Naive thymus-derived CD8-positive, alpha-beta T cell (primary cell): Measurements from ENCODE around the gene RRP1. TPM values are rescaled to one million over a fixed set of nuclear protein-coding genes. Genes with fewer than 3 reads are reported as not detected.

ENCODE experiments used
- ATAC-seq, 2 donors: fragments of 150-1000 bp; cut with Tn5 transposase in 1 of 2; sonication (Bioruptor Pico), chemical (Tn5 transposase) in 1 of 2; 1 replicate in 1 of 2; 2 replicates in 1 of 2; pipeline ENCODE4 v1.10.0; 2021; ENCODE audit warnings: mild to moderate bottlenecking in 2 of 2, moderate library complexity in 2 of 2
- POLR2A ChIA-PET: fragments of 350-600 bp; sonication (Branson Sonifier 250); formaldehyde crosslinking; loops from one replicate; lab custom pipeline; 2021; ENCODE audit warnings: antibody characterized with exemption; lab: Charles Lee
- DNase-seq, 10 donors: peaks; one replicate each; pipeline versions ENCODE4 v3.0.0 to v3.0.0-alpha.2; 2020 to 2022
- H3K27ac Mint-ChIP-seq, 10 donors: one replicate each; pipeline ENCODE4 v1.8.0; 2020 to 2022; ENCODE audit warnings: mild to moderate bottlenecking in 10 of 10, mixed read lengths in 10 of 10, moderate library complexity in 4 of 10, inconsistent platforms in 1 of 10
- H3K27me3 Mint-ChIP-seq, 5 donors: one replicate each; pipeline ENCODE4 v1.8.0; 2021 to 2022; ENCODE audit warnings: mixed read lengths in 5 of 5
- H3K36me3 Mint-ChIP-seq, 3 donors: one replicate each; pipeline ENCODE4 v1.8.0; 2020 to 2022; ENCODE audit warnings: mixed read lengths in 3 of 3, mild to moderate bottlenecking in 2 of 3, inconsistent platforms in 1 of 3
- H3K4me1 Mint-ChIP-seq, 4 donors: one replicate each; pipeline ENCODE4 v1.8.0; 2021 to 2022; ENCODE audit warnings: mixed read lengths in 4 of 4
- H3K4me3 Mint-ChIP-seq, 10 donors: one replicate each; pipeline ENCODE4 v1.8.0; 2020 to 2022; ENCODE audit warnings: mild to moderate bottlenecking in 10 of 10, mixed read lengths in 10 of 10, moderate library complexity in 6 of 10, inconsistent platforms in 1 of 10
- H3K9me3 Mint-ChIP-seq, 9 donors: one replicate each; pipeline ENCODE4 v1.8.0; 2020 to 2022; ENCODE audit warnings: mixed read lengths in 9 of 9, mild to moderate bottlenecking in 3 of 9, inconsistent platforms in 1 of 9, moderate library complexity in 1 of 9
- polyA plus RNA-seq, 3 donors: library from polyadenylated mRNA; unstranded; fragments of 300-500 nt; fragmentation: Illumina TruSeq; gene quantifications; one replicate each; pipeline ENCODE4 v1.2.3, GENCODE V29; 2021
- total RNA-seq, 8 experiments: library from RNA in 2 of 8; stranded (reverse) in 2 of 8; gene quantifications; one replicate each; pipeline ENCODE4 v1.2.3 and lab custom pipeline; 2021 to 2026

Gene RRP1
- total and polyA plus RNA-seq, 5 experiments from 2014 or later, result 12.3 to 28.3 (median 23.5) TPM

- H3K27ac Mint-ChIP-seq, result no peak overlapping the region
- H3K36me3 Mint-ChIP-seq, result peaks cover 0 to 8% (median 5%) of the 10 kb centered on the region in 3 donors
- H3K9me3 Mint-ChIP-seq, result no peaks in the 10 kb centered on the region
- DNase-seq (no peak), ATAC-seq (no peak)
- no peaks in the 10 kb centered on the region for H3K27me3 Mint-ChIP-seq
- POLR2A ChIA-PET, result no interaction called here
- H3K4me3 Mint-ChIP-seq, result no peak overlapping the region
- no peaks in the 10 kb centered on the region for H3K4me1 Mint-ChIP-seq
Observed at GRCh38 chr21:43762303-43763128, 26.9 kb upstream of the RRP1 start.

- peak overlapping the region in 1 of 10 donors; percentile 59 for H3K27ac Mint-ChIP-seq
- no peaks in the 10 kb centered on the region for H3K27me3 Mint-ChIP-seq
- H3K4me3 Mint-ChIP-seq, result no peak overlapping the region
- DNase-seq (no peak), ATAC-seq (no peak)
- POLR2A ChIA-PET, result no interaction called here
- H3K9me3 Mint-ChIP-seq, result no peaks in the 10 kb centered on the region
- no peaks in the 10 kb centered on the region for H3K4me1 Mint-ChIP-seq
- H3K36me3 Mint-ChIP-seq, result peaks cover 0 to 7% (median 5%) of the 10 kb centered on the region in 3 donors
Observed at GRCh38 chr21:43763901-43764523, 25.4 kb upstream of the RRP1 start.

- POLR2A ChIA-PET, result no interaction called here
- Mint-ChIP-seq H3K4me3 (no peak overlapping the region), H3K27ac (no peak overlapping the region), H3K9me3 (no peaks in the 10 kb centered on the region), H3K27me3 (no peaks in the 10 kb centered on the region), H3K36me3 (peaks cover 0 to 5% (median 4%) of the 10 kb centered on the region in 3 donors), H3K4me1 (no peaks in the 10 kb centered on the region)
- DNase-seq, result no peak
- ATAC-seq, result no peak
Observed at GRCh38 chr21:43764576-43765495, 24.5 kb upstream of the RRP1 start.

- POLR2A ChIA-PET, result no interaction called here
- DNase-seq (no peak), ATAC-seq (no peak)
- H3K9me3 Mint-ChIP-seq, result no peaks in the 10 kb centered on the region
- no peaks in the 10 kb centered on the region for H3K27me3 Mint-ChIP-seq
- H3K4me1 Mint-ChIP-seq, result peaks cover 4 to 7% (median 5%) of the 10 kb centered on the region in 4 donors
- H3K4me3 Mint-ChIP-seq, result no peak overlapping the region
- peaks cover 0 to 9% (median 5%) of the 10 kb centered on the region in 3 donors for H3K36me3 Mint-ChIP-seq
- H3K27ac Mint-ChIP-seq, result no peak overlapping the region
Observed at GRCh38 chr21:43766734-43767497, 22.5 kb upstream of the RRP1 start.

GRCh38 chr21:43767498-43767983 is 21.8 kb upstream of the RRP1 start:
- Mint-ChIP-seq H3K36me3 (peaks cover 0 to 11% (median 5%) of the 10 kb centered on the region in 3 donors), H3K9me3 (no peaks in the 10 kb centered on the region), H3K27me3 (no peaks in the 10 kb centered on the region), H3K4me1 (peaks cover 4 to 7% (median 5%) of the 10 kb centered on the region in 4 donors), H3K4me3 (no peak overlapping the region), H3K27ac (no peak overlapping the region)
- DNase-seq (no peak), ATAC-seq (no peak)
- POLR2A ChIA-PET, result no interaction called here

GRCh38 chr21:43767984-43768867 is 21.2 kb upstream of the RRP1 start:
- Mint-ChIP-seq H3K4me3 (no peak overlapping the region), H3K4me1 (peaks cover 4 to 9% (median 5%) of the 10 kb centered on the region in 4 donors), H3K36me3 (peaks cover 0 to 14% (median 4%) of the 10 kb centered on the region in 3 donors), H3K27ac (peak overlapping the region in 3 of 10 donors; percentile 33 to 69 (median 48)), H3K9me3 (no peaks in the 10 kb centered on the region), H3K27me3 (no peaks in the 10 kb centered on the region)
- ATAC-seq (no peak), DNase-seq (no peak)
- POLR2A ChIA-PET, result interaction anchor here (1.0 kb wide), 1 partner anchor 21 kb away, joined by 3 read pairs; no protein-coding TSS in a partner anchor

- Mint-ChIP-seq H3K27ac (peak overlapping the region in 3 of 10 donors; percentile 33 to 69 (median 48)), H3K36me3 (peaks cover 0 to 18% (median 4%) of the 10 kb centered on the region in 3 donors), H3K4me3 (no peak overlapping the region), H3K27me3 (no peaks in the 10 kb centered on the region), H3K9me3 (no peaks in the 10 kb centered on the region), H3K4me1 (peaks cover 4 to 10% (median 5%) of the 10 kb centered on the region in 4 donors)
- POLR2A ChIA-PET, result interaction anchor here (1.0 kb wide), 1 partner anchor 20 kb away, joined by 3 read pairs; no protein-coding TSS in a partner anchor
- no peak for ATAC-seq
- DNase-seq, result no peak
Observed at GRCh38 chr21:43768868-43769167, 20.6 kb upstream of the RRP1 start.

GRCh38 chr21:43769325-43769958 is 19.9 kb upstream of the RRP1 start:
- POLR2A ChIA-PET, result interaction anchor here (1.0 kb wide), 1 partner anchor 19 kb away, joined by 3 read pairs; no protein-coding TSS in a partner anchor
- Mint-ChIP-seq H3K36me3 (peaks cover 0 to 23% (median 4%) of the 10 kb centered on the region in 3 donors), H3K4me3 (no peak overlapping the region), H3K9me3 (no peaks in the 10 kb centered on the region), H3K27me3 (no peaks in the 10 kb centered on the region), H3K4me1 (peaks cover 8 to 12% (median 10%) of the 10 kb centered on the region in 4 donors), H3K27ac (no peak overlapping the region)
- no peak for ATAC-seq
- no peak for DNase-seq

- Mint-ChIP-seq H3K4me1 (peaks cover 14 to 17% (median 16%) of the 10 kb centered on the region in 4 donors), H3K27ac (no peak overlapping the region), H3K27me3 (no peaks in the 10 kb centered on the region), H3K36me3 (peaks cover 0 to 23% (median 6%) of the 10 kb centered on the region in 3 donors), H3K9me3 (no peaks in the 10 kb centered on the region), H3K4me3 (no peak overlapping the region)
- ATAC-seq, result no peak
- DNase-seq, result no peak
- POLR2A ChIA-PET, result no interaction called here
Observed at GRCh38 chr21:43770066-43770655, 19.2 kb upstream of the RRP1 start.

GRCh38 chr21:43771199-43771675 is 18.1 kb upstream of the RRP1 start:
- Mint-ChIP-seq H3K4me1 (peaks cover 17 to 24% (median 23%) of the 10 kb centered on the region in 4 donors), H3K9me3 (no peaks in the 10 kb centered on the region), H3K4me3 (no peak overlapping the region)

More at GRCh38 chr21:43771199-43771675, 18.1 kb upstream of the RRP1 start:
- H3K36me3 Mint-ChIP-seq, result peaks cover 0 to 25% (median 6%) of the 10 kb centered on the region in 3 donors
- no peak for DNase-seq
- no peak for ATAC-seq
- POLR2A ChIA-PET, result no interaction called here
- no peaks in the 10 kb centered on the region for H3K27me3 Mint-ChIP-seq
- H3K27ac Mint-ChIP-seq, result peak overlapping the region in 1 of 10 donors; percentile 43
